AG09309 (cell line): ENCODE results near the gene SERPINA12.

Experiments
- DNase-seq: peaks from one replicate; pipeline ENCODE4 v3.0.0-alpha.2; 2010; ENCODE audit warnings: low read depth
- H3K4me3 ChIP-seq: 2 replicates; pipeline ENCODE4 v1.5.1; 2011; ENCODE audit warnings: mild to moderate bottlenecking, low read depth, low read length, moderate library complexity; ENCODE audit not compliant: control insufficient read depth
- CTCF ChIP-seq: IDR thresholded peaks from 2 replicates; pipeline ENCODE4 v1.5.1; 2011; ENCODE audit warnings: mild to moderate bottlenecking, low read depth, low read length, inconsistent platforms; ENCODE audit not compliant: insufficient read depth, control insufficient read depth; ENCODE audit errors: missing control alignments

Gene SERPINA12

GRCh38 chr14:94462219-94462551 is 47.1 kb downstream of the SERPINA12 start:
- TF ChIP-seq CTCF = no peak
- no peak overlapping the region for H3K4me3 ChIP-seq

GRCh38 chr14:94461526-94462218 is 47.6 kb downstream of the SERPINA12 start:
- TF ChIP-seq CTCF = no peak
- no peak for DNase-seq
- H3K4me3 ChIP-seq = no peak overlapping the region

More at GRCh38 chr14:94462219-94462551, 47.1 kb downstream of the SERPINA12 start:
- DNase-seq = no peak

- DNase-seq = no peak
- TF ChIP-seq CTCF = no peak
- no peak overlapping the region for H3K4me3 ChIP-seq
Observed at GRCh38 chr14:94460631-94461416, 48.4 kb downstream of the SERPINA12 start.

- no peak overlapping the region for H3K4me3 ChIP-seq
- no peak for TF ChIP-seq CTCF
- no peak for DNase-seq
Observed at GRCh38 chr14:94458558-94459205, 50.6 kb downstream of the SERPINA12 start.

DNA sequence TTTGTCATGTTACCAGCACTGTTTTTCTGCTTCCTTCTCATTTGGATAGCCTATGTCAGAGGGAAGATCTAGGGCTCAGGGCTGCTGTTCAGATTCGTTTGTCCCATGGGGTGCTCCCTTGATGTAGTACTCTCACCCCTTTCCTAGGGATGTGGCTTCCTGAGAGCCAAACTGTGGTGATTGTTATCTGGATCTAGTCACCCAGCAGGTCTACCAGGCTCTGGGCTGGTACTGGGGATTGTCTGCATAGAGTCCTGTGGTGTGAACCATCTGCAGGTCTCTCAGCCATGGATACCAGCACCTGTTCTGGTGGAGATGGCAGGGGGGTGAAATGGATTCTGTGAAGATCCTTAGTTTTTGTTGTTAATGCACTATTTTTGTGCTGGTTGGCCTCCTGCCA is 51.2 kb downstream of the SERPINA12 start:
- H3K4me3 ChIP-seq = no peak overlapping the region
- TF ChIP-seq CTCF = no peak
- no peak for DNase-seq

GRCh38 chr14:94455928-94456327 is 53.3 kb downstream of the SERPINA12 start:
- no peak for DNase-seq
- TF ChIP-seq CTCF = no peak
- H3K4me3 ChIP-seq = no peak overlapping the region
